OCI-LY1 (cell line): Measurements from ENCODE around the gene ADGRV1.

Experiments
- EZH2 ChIP-seq: fragments of 200-600 bp; sonication (generic), shearing (Covaris generic); IDR thresholded peaks from 2 replicates; pipeline ENCODE4 v1.8.0; 2017; ENCODE audit warnings: borderline replicate concordance, mixed run types, mild to moderate bottlenecking, antibody characterized with exemption, low read length, moderate library complexity, mixed read lengths
- TF ChIP-seq, protein P1 (sequence below): fragments of 200-600 bp; sonication (generic), shearing (Covaris generic); IDR thresholded peaks from 2 replicates; pipeline ENCODE4 v1.5.1; 2017; ENCODE audit warnings: mild to moderate bottlenecking, antibody characterized with exemption, low read length, moderate library complexity, mixed read lengths

DNA sequence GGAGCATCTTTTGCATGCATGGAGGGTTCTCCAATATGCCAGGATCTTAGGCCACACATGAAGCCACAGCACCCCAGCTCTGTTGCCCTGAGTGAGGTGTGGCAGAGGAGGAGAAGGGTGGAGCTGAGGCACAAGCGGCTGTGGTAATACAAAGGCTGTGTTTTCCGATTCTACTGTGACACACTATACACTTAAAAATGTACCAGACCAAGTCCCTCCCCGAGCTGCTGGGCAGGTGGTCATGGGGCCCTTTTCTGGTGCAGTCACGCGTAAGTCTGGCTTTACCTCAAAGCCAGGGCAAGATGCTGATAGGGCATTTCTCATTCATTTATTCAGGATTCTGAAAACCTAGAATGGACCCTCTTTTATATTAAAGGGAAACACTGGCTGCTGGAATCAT, 3.7 kb downstream of the ADGRV1 start:
- TF ChIP-seq, protein P1, sequence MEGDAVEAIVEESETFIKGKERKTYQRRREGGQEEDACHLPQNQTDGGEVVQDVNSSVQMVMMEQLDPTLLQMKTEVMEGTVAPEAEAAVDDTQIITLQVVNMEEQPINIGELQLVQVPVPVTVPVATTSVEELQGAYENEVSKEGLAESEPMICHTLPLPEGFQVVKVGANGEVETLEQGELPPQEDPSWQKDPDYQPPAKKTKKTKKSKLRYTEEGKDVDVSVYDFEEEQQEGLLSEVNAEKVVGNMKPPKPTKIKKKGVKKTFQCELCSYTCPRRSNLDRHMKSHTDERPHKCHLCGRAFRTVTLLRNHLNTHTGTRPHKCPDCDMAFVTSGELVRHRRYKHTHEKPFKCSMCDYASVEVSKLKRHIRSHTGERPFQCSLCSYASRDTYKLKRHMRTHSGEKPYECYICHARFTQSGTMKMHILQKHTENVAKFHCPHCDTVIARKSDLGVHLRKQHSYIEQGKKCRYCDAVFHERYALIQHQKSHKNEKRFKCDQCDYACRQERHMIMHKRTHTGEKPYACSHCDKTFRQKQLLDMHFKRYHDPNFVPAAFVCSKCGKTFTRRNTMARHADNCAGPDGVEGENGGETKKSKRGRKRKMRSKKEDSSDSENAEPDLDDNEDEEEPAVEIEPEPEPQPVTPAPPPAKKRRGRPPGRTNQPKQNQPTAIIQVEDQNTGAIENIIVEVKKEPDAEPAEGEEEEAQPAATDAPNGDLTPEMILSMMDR: no peak
- no peak for TF ChIP-seq EZH2
